HG03378 (cell line): ENCODE measurements around the gene ZNF837.
"Not testable (repeated sequence)": the region's sequence is repeated elsewhere in the genome, so short reads cannot be mapped to it uniquely, and the experiment has no call there.

Experiments
- ATAC-seq: cut with Tn5 transposase; IDR thresholded peaks from one replicate; pipeline ENCODE4 v1.9.1; 2021; ENCODE audit warnings: mild to moderate bottlenecking, moderate library complexity; ENCODE audit not compliant: unreplicated experiment

The ZNF837 gene

GRCh38 chr19:58396691-58397532 is 16.1 kb upstream of the ZNF837 start:
- no peak for ATAC-seq

DNA sequence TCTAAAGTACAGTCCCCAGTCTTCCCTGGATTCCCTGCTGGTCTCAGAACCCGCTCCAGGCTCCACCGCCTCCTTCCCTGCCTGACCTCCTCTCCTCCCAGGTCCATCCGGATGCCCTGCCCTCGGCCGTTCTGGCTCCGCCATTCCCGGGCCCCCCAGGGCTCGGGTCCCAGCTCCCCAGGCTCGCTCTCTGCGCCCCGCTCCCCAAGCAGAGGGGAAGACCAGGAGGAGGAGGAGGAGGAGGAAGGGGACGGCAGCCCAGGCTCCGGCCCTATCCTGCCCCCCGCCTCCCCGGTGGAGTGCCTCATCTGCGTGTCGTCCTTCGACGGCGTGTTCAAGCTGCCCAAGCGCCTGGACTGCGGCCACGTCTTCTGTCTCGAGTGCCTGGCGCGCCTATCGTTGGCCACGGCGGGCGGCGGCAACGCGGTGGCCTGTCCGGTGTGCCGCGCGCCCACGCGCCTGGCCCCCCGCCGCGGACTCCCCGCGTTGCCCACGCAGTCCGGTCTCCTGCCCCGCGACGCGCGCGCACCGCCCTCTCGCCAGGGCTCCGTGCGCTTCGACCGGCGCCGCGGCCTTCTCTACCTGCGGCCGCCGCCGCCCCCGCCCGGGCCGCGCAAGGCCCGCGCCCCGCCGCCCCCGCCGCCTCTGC is 15.3 kb upstream of the ZNF837 start:
- no peak for ATAC-seq

DNA sequence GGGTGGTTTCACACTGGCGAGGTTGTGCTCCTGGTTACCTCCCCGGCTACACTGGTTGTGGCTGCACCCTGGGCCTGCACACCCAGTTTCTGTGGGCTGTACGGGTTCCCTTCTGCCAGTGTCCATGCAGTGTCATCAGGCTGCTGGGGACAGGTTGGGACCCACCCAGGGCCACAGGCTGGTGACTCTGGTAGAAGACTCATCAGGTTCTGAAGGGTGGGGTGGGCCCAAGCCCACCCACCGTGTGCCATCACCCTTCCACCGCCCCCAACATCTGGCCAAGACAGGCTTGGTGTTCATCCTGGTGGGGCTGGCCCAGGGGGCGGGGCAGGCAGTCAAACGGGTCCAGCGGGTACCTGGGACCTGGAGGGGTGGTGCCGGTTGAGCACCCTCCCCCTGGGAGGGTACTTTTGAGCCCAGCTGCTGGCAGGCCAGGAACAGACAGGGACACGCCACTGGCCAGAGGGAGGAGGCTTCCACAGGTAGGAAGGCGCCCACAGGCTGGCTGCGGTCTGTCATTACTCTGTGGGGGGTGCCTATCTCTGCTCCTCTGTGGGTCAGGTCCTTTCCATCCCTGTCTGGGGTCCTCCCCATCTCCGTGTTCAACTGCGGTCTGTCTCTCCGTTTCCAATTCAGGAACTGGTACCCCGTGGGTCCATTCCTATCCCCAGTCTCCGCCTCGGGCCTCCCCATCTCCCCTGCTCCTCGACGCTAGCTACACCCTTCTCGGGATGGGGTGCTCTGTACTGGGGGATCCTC is 14.6 kb upstream of the ZNF837 start, which contains the start of gene RNF225:
Gene RNF225 (plus strand): TSS at position 437 of the 759 bp plus-strand sequence. CDS start 434 bp downstream, outside the sequence.
- ATAC-seq = no peak

GRCh38 chr19:58394821-58395219 is 14.0 kb upstream of the ZNF837 start:
- no peak for ATAC-seq

- no peak for ATAC-seq
These were observed 12.8 kb upstream of the ZNF837 start for GRCh38 chr19:58393725-58394033.

GRCh38 chr19:58392945-58393724 is 12.3 kb upstream of the ZNF837 start:
- ATAC-seq = no peak

GRCh38 chr19:58388175-58388526 is 7.3 kb upstream of the ZNF837 start:
- no peak for ATAC-seq

- ATAC-seq = no peak
These were observed 6.7 kb upstream of the ZNF837 start for GRCh38 chr19:58387338-58388174.

DNA sequence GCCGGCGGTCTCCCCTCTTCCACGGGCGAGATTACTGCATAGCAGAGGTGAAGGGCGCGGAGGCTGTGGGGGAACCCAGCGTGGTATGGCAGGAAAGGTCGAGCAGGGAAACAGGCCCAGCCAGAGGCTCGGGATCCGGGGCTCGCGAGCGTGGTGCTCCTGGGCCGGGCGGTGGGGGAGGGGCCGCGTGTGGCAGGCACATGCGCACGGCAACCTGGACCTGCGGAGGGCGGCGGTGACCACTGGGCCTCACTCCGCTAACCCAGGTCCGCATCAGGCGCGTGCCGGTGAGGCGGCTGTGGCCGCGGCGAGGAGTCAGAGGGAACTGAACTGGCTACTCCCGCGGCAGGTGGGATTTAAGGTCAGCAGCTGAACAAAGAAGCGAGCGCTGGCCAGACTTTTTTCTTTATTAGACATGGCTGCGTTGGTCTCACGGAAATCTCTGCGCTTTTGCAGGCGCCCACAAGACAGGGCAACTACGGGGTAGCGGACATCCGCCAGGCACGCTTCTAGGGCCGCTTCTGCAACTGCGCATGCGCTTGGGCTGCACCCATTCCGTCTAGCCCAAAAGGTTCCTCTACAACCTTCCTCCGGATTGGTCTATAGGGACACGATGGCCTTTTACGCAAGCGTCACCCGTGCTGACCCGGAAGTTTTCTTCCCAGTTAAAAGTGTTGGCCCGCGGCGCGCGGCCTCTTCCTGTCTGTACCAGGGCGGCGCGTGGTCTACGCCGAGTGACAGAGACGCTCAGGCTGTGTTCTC is 5.9 kb upstream of the ZNF837 start, which contains the start of gene RPS5:
Gene RPS5 (plus strand): TSS at position 694 of the 762 bp plus-strand sequence. CDS start 869 bp downstream, outside the sequence.
- ATAC-seq = peak; percentile 74

GRCh38 chr19:58385891-58386575 is 5.2 kb upstream of the ZNF837 start:
- no peak for ATAC-seq

DNA sequence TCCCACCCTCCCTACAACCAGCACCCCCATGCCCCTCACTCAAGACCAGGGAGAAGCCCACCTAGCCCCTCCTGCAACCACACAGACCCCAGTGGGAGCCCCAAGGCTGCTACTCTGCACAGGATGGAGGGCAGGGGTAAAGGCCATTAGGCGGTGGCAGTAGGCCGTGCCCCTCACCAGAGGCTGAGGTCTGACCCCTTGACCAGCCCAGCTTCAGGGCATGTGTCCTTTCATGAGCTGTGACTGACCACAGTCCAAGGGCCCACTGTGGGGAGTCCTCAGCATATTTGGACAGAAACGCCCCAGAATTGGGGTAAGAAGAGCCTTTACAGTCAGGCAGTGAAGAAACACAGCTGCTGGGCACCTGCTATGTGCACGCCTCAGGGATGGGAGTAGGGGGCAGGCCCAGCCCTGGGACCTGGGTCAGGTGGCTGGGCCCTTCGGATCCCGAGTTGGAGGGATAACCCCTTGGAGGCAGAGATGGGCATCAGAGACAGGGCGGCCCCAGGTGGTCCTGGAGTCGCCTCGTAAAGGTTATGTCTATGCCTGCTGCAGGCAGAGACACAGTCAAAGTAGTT is 4.6 kb upstream of the ZNF837 start:
- ATAC-seq = no peak

- ATAC-seq = no peak
These were observed 2.3 kb upstream of the ZNF837 start for GRCh38 chr19:58382997-58383603.

DNA sequence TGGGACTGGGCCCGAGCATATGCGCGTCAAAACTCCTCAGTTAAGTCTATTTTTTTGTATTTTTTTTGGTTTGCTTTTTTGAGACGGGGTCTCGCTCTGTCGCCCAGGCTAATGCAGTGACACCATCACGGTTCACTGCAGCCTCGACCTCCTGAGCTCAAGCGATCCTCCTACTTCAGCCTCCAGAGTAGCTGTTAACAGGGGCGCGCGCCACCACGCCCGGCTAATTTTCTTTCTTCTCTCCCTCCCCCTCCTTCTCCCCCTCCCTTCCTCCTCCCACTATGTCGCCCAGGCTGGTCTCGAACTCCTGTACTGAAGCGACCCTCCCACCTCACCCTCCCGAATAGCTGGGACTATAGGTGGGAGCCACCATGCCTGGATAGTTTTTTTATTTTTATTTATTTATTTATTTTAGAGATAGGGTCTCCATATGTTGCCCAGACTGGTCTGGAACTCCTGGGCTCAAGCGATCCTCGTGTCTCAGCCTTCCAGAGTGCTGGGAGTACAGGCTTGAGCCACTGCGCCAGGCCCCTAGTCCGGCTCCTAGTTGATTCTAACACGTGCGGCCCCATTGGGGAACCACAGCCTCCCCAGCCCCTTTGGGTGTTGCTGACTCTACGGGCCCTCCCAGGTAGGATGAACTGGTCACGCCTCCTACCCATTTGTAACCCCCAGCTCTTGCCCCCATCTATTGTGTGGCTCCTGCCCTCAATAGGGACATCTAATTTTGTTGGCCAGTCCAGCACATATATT is 806 bp upstream of the ZNF837 start:
- ATAC-seq = no peak

- peak; percentile 0 for ATAC-seq
These were observed 681 bp downstream of the ZNF837 start for GRCh38 chr19:58380037-58380661.

GRCh38 chr19:58379246-58379645 is 1.6 kb downstream of the ZNF837 start:
- ATAC-seq = no peak

GRCh38 chr19:58376724-58377123 is 4.1 kb downstream of the ZNF837 start:
- ATAC-seq = not testable (repeated sequence)

GRCh38 chr19:58374200-58374599 is 6.6 kb downstream of the ZNF837 start:
- ATAC-seq = no peak
